ENCODE results near the gene TRAPPC4. TPM values are rescaled to one million over a fixed set of nuclear protein-coding genes. Genes with fewer than 3 reads are reported as not detected.

Gene TRAPPC4
- total and polyA plus RNA-seq, 2 of the 8 experiments (the other 6 are each of a cell fraction or from before 2014, with no cell fraction given): 94.3 to 223 TPM

DNA sequence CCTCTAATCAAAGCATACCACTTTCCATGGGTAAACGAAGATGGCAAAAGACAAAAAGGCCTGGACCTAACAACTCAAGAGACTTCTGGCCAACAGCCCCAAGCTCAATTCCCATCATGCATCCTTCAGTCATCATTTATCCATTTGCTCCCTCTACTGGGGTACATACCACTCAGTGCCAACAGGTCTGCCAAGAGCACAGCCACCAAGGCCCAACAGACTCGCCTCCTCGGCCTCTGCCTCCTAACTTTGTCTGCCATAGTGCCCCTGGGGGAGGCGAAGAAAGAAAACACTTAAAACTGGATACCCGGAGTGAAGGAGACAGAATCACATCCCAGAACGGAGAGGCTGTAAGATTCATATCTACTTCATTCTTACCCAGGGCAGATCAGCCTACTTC is 37.3 kb downstream of the TRAPPC4 start (continued):
- TF ChIP-seq RAD21 (IDR thresholded peaks at IDR 0.05 in 1 of 2, conservative IDR thresholded peaks at IDR 0.05 in 1 of 2; ENCODE audit: low read depth in 2 of 2, low read length in 2 of 2) (peak in 1 of 2 experiments; percentile 15; a peak in 1 of 4 replicates), SIN3A (conservative IDR thresholded peaks at IDR 0.05 in 1 of 2, IDR thresholded peaks at IDR 0.05 in 1 of 2; ENCODE audit: low read depth in 1 of 2, low read length in 2 of 2) (no peak), CTBP2 (IDR thresholded peaks at IDR 0.05; ENCODE audit: borderline replicate concordance, insufficient read depth, insufficient read length, low read length) (no peak), CEBPB (IDR thresholded peaks at IDR 0.05; ENCODE audit: low read depth, low read length) (no peak)
